NOMO-1 (cell line): Measurements from ENCODE around the gene DUSP6.

ENCODE experiments used
- DNase-seq, 2 experiments: peaks; one replicate each; lab custom pipeline; 2025; ENCODE audit not compliant: unreplicated experiment in 2 of 2; lab: John Stamatoyannopoulos, UW

DUSP6 gene, protein sequence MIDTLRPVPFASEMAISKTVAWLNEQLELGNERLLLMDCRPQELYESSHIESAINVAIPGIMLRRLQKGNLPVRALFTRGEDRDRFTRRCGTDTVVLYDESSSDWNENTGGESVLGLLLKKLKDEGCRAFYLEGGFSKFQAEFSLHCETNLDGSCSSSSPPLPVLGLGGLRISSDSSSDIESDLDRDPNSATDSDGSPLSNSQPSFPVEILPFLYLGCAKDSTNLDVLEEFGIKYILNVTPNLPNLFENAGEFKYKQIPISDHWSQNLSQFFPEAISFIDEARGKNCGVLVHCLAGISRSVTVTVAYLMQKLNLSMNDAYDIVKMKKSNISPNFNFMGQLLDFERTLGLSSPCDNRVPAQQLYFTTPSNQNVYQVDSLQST

GRCh38 chr12:89352492-89353187 is at the start of gene DUSP6:
TSS of gene DUSP6 (minus strand) at chr12:89352501. CDS start at chr12:89352039, 462 bp downstream.
- DNase-seq, result peak; percentile 94 to 96

- DNase-seq, result no peak
Observed at GRCh38 chr12:89401433-89402058, 49.2 kb upstream of the DUSP6 start.

- DNase-seq, result no peak
Observed at GRCh38 chr12:89400415-89400814, 48.1 kb upstream of the DUSP6 start.

GRCh38 chr12:89395712-89396111 is 43.4 kb upstream of the DUSP6 start:
- DNase-seq, result no peak

- peak in 1 of 2 experiments; percentile 35 for DNase-seq
Observed at GRCh38 chr12:89393551-89394121, 41.3 kb upstream of the DUSP6 start.

- peak in 1 of 2 experiments; percentile 34 for DNase-seq
Observed at GRCh38 chr12:89392391-89392790, 40.1 kb upstream of the DUSP6 start.

- DNase-seq, result no peak
Observed at GRCh38 chr12:89391726-89392336, 39.5 kb upstream of the DUSP6 start.

DNA sequence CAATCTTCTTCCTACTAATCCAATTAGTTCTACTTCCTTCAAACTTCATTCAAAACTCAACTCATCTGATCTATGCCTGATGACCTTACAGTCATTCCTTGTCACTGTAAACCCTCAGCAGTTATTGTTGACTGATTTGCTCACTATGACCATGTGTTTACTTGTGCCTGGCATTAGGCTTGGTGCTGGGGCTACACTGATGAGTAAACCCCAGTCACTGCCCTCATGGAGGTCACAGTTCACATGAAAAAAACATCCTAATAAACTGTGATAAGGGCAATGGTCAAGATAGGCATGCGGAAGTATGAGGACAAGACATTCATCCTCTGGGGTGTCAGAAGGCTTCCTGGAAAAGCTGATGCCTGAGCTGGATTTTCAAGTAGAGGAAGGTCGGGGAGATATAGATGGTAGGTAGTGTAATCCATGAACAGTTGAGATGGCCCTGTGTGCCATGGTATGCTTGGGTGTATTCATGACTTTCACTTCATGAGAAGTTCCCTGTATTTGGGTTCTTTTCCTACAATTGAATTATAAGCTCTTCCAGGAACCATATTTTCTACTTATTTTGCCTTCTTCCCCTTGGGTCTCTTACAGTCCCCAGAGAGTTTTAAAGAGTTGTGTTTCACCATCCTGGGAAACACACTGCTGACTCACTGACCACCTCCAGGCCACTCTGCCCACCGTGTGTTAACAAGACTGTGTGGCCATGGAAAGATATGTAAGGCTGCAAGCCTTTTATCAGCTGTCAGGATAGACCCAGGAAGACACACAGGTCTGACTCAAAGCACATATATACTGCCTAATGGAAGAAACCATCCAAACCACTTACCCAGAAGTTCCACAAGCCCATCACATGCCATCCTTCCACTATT is 38.7 kb upstream of the DUSP6 start:
- peak in 1 of 2 experiments; percentile 12 for DNase-seq

DNA sequence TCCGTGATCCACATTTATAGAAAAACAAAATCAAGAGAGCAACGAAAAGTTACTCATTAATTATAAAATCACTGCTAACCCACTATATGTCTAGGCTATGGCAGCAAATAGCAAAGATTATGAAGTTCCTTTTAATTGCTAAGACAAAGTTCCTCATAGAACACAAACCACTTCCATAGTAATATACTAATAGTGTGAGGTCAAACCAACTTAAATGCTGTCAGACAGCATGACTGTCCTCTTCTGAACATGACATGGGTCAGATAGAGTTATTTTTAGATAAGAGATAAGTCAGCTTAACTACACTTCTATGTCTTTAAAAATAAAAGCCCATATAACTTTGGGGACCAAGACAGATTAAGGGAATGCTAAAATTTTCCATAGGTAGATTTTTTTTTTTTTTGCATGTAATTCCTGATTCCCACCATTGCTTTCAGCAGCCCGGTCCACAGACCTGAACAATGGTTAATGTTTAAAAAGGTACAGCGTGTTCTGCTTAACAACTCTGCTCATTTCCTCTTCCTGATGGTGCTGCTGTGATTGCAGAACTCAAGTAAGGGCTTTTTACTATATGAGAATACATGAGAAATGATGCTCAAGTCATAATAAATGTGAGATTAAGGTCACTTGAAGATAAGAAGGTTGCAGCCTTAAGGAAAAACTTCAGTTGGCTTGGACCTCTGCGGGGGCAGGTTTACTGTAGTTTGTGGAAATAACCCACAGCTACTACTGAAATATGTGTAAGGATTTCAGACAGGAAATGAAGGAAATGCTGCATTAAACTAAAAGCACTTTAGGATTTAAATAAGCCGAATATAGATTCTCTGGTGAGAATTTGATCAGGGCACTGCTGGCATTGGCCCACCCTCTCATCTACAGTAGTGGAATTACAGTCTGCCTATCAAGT is 37.7 kb upstream of the DUSP6 start:
- peak in 1 of 2 experiments; percentile 48 for DNase-seq

DNA sequence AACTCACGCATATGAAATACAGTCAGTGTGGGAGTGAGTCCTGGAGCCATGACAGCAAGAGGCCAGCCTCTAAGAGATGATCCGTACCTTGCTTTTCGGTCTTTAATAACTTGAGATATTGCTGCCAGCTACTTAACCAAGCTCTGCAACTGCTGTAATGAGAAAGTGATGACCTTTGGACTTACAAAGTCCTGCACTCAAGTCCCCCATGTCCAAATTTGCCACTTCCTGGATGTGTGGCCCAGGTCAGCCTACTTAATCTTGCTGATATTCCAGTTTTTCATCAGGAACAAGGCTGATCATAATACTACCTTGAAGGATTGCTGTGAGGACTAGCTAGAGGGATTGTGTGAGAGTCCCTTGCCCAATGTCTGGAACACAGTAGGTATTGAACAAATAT is 33.8 kb upstream of the DUSP6 start:
- DNase-seq, result no peak

DNA sequence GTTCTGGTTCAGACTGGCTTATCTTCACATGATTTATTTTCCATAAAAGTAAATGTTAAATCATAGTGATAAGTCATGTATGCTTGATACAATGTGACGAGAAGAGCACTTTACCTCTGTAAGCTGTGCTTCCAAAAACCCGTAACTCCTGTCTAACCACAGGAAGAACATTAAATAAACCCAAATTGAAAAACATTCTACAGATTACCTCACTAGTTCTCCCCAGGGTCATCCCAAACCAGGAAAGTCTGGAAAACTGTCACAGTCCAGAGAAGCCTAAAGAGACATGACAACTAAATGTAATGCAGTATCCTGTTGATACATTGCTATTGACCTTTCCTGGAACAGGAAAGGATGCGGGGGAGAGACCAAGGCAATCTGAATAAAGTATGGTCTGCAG is 32.5 kb upstream of the DUSP6 start:
- no peak for DNase-seq

- DNase-seq, result peak; percentile 27 to 55
Observed at GRCh38 chr12:89384050-89384758, 31.9 kb upstream of the DUSP6 start.

DNA sequence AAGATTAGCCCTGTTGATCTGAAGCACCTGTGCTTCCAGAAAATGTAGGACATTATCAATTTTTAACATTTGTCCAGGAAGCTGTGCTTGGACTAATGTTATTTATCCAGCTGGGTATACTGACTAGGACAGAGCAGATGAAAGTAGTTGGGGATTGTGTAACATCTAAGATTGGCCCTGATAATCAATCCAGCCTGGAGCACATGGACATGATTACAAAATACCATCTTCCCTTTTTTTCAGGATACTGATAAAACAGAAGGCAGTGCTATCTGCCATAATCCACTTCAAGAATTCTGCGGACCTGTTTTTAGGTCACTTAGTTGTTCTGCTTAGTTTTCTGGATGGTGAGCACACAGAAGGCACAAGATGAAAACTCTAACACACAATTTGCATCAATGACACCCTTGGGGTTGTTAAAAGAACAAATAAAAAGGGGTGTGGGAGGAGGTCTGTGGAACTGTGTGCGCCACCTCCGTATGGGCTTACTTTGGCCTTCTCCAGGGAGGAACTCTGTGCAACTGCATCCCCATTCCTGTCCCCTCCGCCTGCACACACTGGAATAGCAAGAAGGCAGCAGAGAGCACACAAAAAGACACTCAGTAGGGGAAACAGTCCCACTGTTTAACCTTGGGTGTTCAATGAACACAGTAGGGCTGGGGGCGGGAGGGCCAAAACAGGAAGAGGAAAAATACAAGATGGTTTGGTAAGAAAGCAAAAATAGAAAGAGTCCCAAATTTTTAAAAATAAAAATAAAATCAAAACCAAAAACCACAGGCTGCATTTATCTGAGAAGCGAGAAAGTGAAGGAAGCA is 31.1 kb upstream of the DUSP6 start:
- peak; percentile 25 to 42 for DNase-seq

GRCh38 chr12:89382328-89382727 is 30.0 kb upstream of the DUSP6 start:
- peak; percentile 60 to 89 for DNase-seq

GRCh38 chr12:89379839-89380467 is 27.7 kb upstream of the DUSP6 start:
- no peak for DNase-seq

GRCh38 chr12:89379148-89379838 is 27.0 kb upstream of the DUSP6 start:
- no peak for DNase-seq
